Measurements from ENCODE around the gene PHTF1.

The PHTF1 gene

DNA sequence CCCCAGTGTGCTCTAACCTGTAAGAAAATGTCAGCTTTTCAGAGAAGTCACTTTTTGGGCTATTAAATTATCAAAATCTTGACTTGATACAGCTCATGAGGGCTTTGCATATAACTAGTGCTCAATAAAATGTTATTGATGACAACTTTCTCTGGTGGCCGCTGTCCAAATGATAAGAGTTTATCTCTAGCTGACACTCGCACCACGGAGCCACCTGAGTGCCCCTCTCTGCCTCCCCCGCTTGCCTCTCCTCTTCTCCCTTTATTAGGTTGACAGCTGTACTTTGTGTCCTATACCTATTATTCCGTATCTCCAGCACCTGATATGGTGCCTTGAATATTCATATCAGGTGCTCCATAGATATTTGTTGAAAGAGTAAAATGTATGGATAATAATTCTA, 82.8 kb downstream of the PHTF1 start:
- no peak for DNase-seq (ENCODE audit: low read depth)

GRCh38 chr1:113675302-113675701, 84.0 kb downstream of the PHTF1 start:
- no peak overlapping the region for H3K4me3 ChIP-seq (ENCODE audit: low read length)
- TF ChIP-seq, protein P1, sequence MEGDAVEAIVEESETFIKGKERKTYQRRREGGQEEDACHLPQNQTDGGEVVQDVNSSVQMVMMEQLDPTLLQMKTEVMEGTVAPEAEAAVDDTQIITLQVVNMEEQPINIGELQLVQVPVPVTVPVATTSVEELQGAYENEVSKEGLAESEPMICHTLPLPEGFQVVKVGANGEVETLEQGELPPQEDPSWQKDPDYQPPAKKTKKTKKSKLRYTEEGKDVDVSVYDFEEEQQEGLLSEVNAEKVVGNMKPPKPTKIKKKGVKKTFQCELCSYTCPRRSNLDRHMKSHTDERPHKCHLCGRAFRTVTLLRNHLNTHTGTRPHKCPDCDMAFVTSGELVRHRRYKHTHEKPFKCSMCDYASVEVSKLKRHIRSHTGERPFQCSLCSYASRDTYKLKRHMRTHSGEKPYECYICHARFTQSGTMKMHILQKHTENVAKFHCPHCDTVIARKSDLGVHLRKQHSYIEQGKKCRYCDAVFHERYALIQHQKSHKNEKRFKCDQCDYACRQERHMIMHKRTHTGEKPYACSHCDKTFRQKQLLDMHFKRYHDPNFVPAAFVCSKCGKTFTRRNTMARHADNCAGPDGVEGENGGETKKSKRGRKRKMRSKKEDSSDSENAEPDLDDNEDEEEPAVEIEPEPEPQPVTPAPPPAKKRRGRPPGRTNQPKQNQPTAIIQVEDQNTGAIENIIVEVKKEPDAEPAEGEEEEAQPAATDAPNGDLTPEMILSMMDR (conservative IDR thresholded peaks at IDR 0.05; ENCODE audit: low read length) = no peak
- DNase-seq (ENCODE audit: low read depth) = peak; percentile 39

More for the DNA sequence above, 82.8 kb downstream of the PHTF1 start:
- H3K4me3 ChIP-seq (ENCODE audit: low read length) = no peak overlapping the region
- TF ChIP-seq, protein P1 (conservative IDR thresholded peaks at IDR 0.05; ENCODE audit: low read length) = no peak

DNA sequence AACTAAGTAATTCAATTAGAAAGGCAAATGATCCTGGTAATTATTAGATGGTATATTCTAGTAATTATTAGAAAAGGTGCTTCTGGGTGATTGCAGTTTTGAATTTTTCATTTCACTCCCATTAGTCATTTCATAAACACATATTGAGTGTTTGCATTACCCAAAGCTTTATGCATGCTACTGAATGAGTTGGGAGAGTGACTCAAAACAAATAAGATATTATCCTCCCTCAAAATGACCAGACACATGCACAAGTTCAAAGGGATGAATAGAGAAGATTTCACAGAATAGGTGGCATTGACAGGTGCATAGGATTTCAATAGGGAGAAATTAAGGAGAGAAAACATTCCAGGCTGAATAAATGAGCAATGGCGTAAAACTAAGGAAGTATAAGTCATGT, 84.7 kb downstream of the PHTF1 start:
- TF ChIP-seq, protein P1 (conservative IDR thresholded peaks at IDR 0.05; ENCODE audit: low read length) = no peak
- no peak overlapping the region for H3K4me3 ChIP-seq (ENCODE audit: low read length)
- no peak for DNase-seq (ENCODE audit: low read depth)

DNA sequence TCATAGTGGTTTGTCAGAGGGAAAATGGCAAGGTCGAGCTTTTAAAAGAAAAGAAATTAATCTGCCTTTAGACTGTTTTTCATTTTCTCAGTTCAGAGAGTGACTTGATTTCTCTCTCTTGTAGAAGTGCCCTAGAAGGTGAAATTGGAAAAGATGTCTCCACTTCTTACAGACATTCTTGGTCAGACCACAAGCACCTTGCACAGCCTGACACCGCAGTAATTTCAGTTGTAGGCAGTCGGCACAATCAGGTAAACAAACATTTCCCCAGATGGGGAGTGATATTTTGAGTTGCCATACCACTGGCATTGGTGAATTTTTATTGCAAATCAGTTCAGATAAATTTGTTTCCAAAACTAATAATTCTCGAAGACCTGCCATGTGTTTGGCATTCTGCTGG, 86.8 kb downstream of the PHTF1 start:
- DNase-seq (ENCODE audit: low read depth) = no peak
- H3K4me3 ChIP-seq (ENCODE audit: low read length) = no peak overlapping the region
- TF ChIP-seq, protein P1 (conservative IDR thresholded peaks at IDR 0.05; ENCODE audit: low read length) = no peak

DNA sequence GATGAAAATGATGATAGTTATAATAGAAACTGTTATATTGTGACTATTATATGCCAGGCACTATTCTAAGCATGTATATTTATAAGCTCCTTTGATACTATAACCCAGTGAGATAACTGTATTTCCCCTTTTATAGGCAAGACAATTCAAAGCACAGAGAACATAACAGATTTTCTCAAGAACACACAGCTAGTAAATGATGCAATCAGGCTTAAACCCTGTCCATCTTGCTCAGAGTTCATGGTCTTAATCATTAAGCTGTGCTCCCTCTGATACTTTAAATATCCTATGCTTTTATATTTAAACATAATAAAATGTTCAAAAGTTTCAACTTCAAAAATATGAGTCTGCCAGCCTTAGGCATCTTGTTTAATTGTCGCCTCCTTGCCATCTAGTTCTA, 88.6 kb downstream of the PHTF1 start:
- no peak for DNase-seq (ENCODE audit: low read depth)
- TF ChIP-seq, protein P1 (conservative IDR thresholded peaks at IDR 0.05; ENCODE audit: low read length) = no peak

GRCh38 chr1:113669988-113670387, 89.3 kb downstream of the PHTF1 start:
- no peak overlapping the region for H3K4me3 ChIP-seq (ENCODE audit: low read length)
- TF ChIP-seq, protein P1 (conservative IDR thresholded peaks at IDR 0.05; ENCODE audit: low read length) = no peak
- DNase-seq (ENCODE audit: low read depth) = no peak

More for the DNA sequence above, 88.6 kb downstream of the PHTF1 start:
- H3K4me3 ChIP-seq (ENCODE audit: low read length) = no peak overlapping the region

DNA sequence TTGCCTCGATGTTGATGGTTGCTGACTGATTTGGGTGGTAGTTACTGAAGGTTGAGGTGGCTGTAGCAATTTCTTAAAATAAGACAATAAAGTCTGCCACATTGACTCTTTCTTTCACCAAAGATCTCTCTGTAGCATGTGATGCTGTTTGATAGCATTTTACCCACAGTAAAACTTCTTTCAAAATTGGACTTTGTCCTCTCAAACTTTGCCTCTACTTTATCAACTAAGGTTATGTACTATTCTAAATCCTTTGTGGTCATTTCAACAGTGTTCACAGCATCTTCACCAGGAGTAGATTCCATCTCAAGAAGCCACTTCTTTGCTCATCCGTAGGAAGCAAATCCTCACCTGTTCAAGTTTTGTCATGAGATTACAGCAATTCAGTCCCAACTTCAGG, 93.2 kb downstream of the PHTF1 start:
- H3K4me3 ChIP-seq (ENCODE audit: low read length) = no peak overlapping the region
- no peak for DNase-seq (ENCODE audit: low read depth)
- TF ChIP-seq, protein P1 (conservative IDR thresholded peaks at IDR 0.05; ENCODE audit: low read length) = no peak
